ENCODE results near the gene CD40.

GRCh38 chr20:46104262-46104661 is 13.9 kb upstream of the CD40 start:
- no peak for TF ChIP-seq HDAC6 (IDR thresholded peaks at IDR 0.05; ENCODE audit: low read depth, low read length)
- TF ChIP-seq, protein P1, sequence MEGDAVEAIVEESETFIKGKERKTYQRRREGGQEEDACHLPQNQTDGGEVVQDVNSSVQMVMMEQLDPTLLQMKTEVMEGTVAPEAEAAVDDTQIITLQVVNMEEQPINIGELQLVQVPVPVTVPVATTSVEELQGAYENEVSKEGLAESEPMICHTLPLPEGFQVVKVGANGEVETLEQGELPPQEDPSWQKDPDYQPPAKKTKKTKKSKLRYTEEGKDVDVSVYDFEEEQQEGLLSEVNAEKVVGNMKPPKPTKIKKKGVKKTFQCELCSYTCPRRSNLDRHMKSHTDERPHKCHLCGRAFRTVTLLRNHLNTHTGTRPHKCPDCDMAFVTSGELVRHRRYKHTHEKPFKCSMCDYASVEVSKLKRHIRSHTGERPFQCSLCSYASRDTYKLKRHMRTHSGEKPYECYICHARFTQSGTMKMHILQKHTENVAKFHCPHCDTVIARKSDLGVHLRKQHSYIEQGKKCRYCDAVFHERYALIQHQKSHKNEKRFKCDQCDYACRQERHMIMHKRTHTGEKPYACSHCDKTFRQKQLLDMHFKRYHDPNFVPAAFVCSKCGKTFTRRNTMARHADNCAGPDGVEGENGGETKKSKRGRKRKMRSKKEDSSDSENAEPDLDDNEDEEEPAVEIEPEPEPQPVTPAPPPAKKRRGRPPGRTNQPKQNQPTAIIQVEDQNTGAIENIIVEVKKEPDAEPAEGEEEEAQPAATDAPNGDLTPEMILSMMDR (IDR thresholded peaks at IDR 0.05; ENCODE audit: control extremely low read depth in 1 of 3, insufficient read depth in 1 of 3, low read depth in 1 of 3, low read length in 3 of 3): no peak
- no peak for TF ChIP-seq EZH2 (IDR thresholded peaks at IDR 0.05; ENCODE audit: low read depth, low read length, severe bottlenecking)
- TF ChIP-seq TEAD4 (IDR thresholded peaks at IDR 0.05; ENCODE audit: low read depth, low read length): no peak
- no peak for TF ChIP-seq RBBP5 (IDR thresholded peaks at IDR 0.05; ENCODE audit: borderline replicate concordance, low read depth, low read length)
- TF ChIP-seq EP300 (IDR thresholded peaks at IDR 0.05; ENCODE audit: borderline replicate concordance in 1 of 2, low read depth in 2 of 2, low read length in 2 of 2): no peak
- TF ChIP-seq ZNF274 (IDR thresholded peaks at IDR 0.05; ENCODE audit: borderline replicate concordance, extremely low read depth, low read length): no peak
- TF ChIP-seq NRF1 (IDR thresholded peaks at IDR 0.05; ENCODE audit: low read depth, low read length): no peak
- TF ChIP-seq EGR1 (IDR thresholded peaks at IDR 0.05; ENCODE audit: borderline replicate concordance, low read depth, low read length): no peak
- TF ChIP-seq POLR2AphosphoS5 (IDR thresholded peaks at IDR 0.05; ENCODE audit: low read depth, low read length): no peak
- TF ChIP-seq RXRA (IDR thresholded peaks at IDR 0.05; ENCODE audit: insufficient read depth, low read depth, low read length): no peak

Data from H1 (cell line).